Neuronal stem cell (in vitro differentiated cells): Measurements from ENCODE around the gene BGN.

Experiments used
- DNase-seq: peaks from one replicate; pipeline ENCODE4 v3.0.0-alpha.2; 2013; ENCODE audit warnings: low spot score
- H2AFZ ChIP-seq: one replicate; pipeline ENCODE4 v1.6.1; 2013; ENCODE audit warnings: mild to moderate bottlenecking, low read length, inconsistent platforms
- H2AK5ac ChIP-seq: 2 replicates; pipeline ENCODE4 v1.6.1; 2013; ENCODE audit warnings: low read depth, mild to moderate bottlenecking, inconsistent platforms, low read length, moderate library complexity, mixed read lengths
- H2BK120ac ChIP-seq: 2 replicates; pipeline ENCODE4 v1.6.1; 2013; ENCODE audit warnings: low read depth, mild to moderate bottlenecking, inconsistent platforms, low read length, moderate library complexity, mixed read lengths
- H2BK12ac ChIP-seq: one replicate; pipeline ENCODE4 v1.6.1; 2013; ENCODE audit warnings: low read length, inconsistent platforms
- H2BK15ac ChIP-seq: 2 replicates; pipeline ENCODE4 v1.6.1; 2013; ENCODE audit warnings: mild to moderate bottlenecking, low read length, inconsistent platforms, mixed read lengths
- H2BK5ac ChIP-seq: one replicate; pipeline ENCODE4 v1.6.1; 2013; ENCODE audit warnings: inconsistent platforms, mild to moderate bottlenecking, low read length, moderate library complexity
- H3K14ac ChIP-seq: one replicate; pipeline ENCODE4 v1.6.1; 2013; ENCODE audit warnings: low read length, inconsistent platforms
- H3K18ac ChIP-seq: 2 replicates; pipeline ENCODE4 v1.6.1; 2013; ENCODE audit warnings: low read length, inconsistent platforms
- H3K23ac ChIP-seq: 2 replicates; pipeline ENCODE4 v1.6.1; 2013; ENCODE audit warnings: low read depth, mild to moderate bottlenecking, mixed read lengths, low read length, inconsistent platforms; ENCODE audit not compliant: poor library complexity
- H3K27ac ChIP-seq: replicated peaks from 3 replicates; pipeline ENCODE4 v1.5.1; 2013; ENCODE audit warnings: low read length, inconsistent platforms
- H3K27me3 ChIP-seq, 3 experiments: 2 replicates each; pipeline ENCODE4 v1.6.1; 2013; ENCODE audit warnings: low read length in 3 of 3, mild to moderate bottlenecking in 2 of 3, inconsistent platforms in 1 of 3, low read depth in 1 of 3, mixed read lengths in 1 of 3, moderate library complexity in 1 of 3; ENCODE audit not compliant: control insufficient read depth in 3 of 3, insufficient read depth in 3 of 3
- H3K36me3 ChIP-seq, 2 donors: replicated peaks in 1 of 2; 2 replicates each; pipeline ENCODE4 v1.6.1; 2013; ENCODE audit warnings: low read length in 2 of 2; ENCODE audit not compliant: control insufficient read depth in 2 of 2, insufficient read depth in 2 of 2
- H3K4ac ChIP-seq: 2 replicates; pipeline ENCODE4 v1.6.1; 2013; ENCODE audit warnings: inconsistent platforms, mild to moderate bottlenecking, low read length, moderate library complexity
- H3K4me1 ChIP-seq, 2 donors: 1 replicate in 1 of 2; 2 replicates in 1 of 2; pipeline ENCODE4 v1.6.1; 2013; ENCODE audit warnings: low read length in 2 of 2, low read depth in 1 of 2; ENCODE audit not compliant: control insufficient read depth in 2 of 2, insufficient read depth in 1 of 2
- H3K4me2 ChIP-seq: one replicate; pipeline ENCODE4 v1.6.1; 2013; ENCODE audit warnings: mild to moderate bottlenecking, low read length, inconsistent platforms; ENCODE audit not compliant: insufficient read depth, poor library complexity, severe bottlenecking
- H3K4me3 ChIP-seq, 2 donors: 2 replicates each; pipeline ENCODE4 v1.5.1; 2013; ENCODE audit warnings: low read length in 2 of 2, mild to moderate bottlenecking in 2 of 2, inconsistent platforms in 1 of 2, moderate library complexity in 1 of 2
- H3K79me1 ChIP-seq: one replicate; pipeline ENCODE4 v1.6.1; 2013; ENCODE audit warnings: low read depth, mild to moderate bottlenecking, inconsistent platforms, low read length, moderate library complexity
- H3K9ac ChIP-seq: one replicate; pipeline ENCODE4 v1.6.1; 2013; ENCODE audit warnings: mild to moderate bottlenecking, low read depth, low read length, inconsistent platforms; ENCODE audit not compliant: poor library complexity
- H3K9me3 ChIP-seq, 2 donors: replicated peaks in 1 of 2; 2 replicates each; pipeline versions ENCODE3 to v1.6.1; 2013; ENCODE audit warnings: low read length in 2 of 2, mild to moderate bottlenecking in 2 of 2, inconsistent platforms in 1 of 2, low read depth in 1 of 2, mixed read lengths in 1 of 2, moderate library complexity in 1 of 2; ENCODE audit not compliant: control insufficient read depth in 2 of 2, insufficient read depth in 1 of 2
- H4K8ac ChIP-seq: one replicate; pipeline ENCODE4 v1.6.1; 2013; ENCODE audit warnings: low read depth, mild to moderate bottlenecking, inconsistent platforms, low read length, moderate library complexity
- H4K91ac ChIP-seq: one replicate; pipeline ENCODE4 v1.6.1; 2013; ENCODE audit warnings: low read length, low read depth, mild to moderate bottlenecking, inconsistent platforms; ENCODE audit not compliant: poor library complexity
- WGBS, 2 donors: extraction: QIAGEN DNeasy Blood & Tissue Kit; methylation state at CpG; one replicate each; pipeline ENCODE4 v1.1.7; 2013; ENCODE audit warnings: missing lambda C conversion rate in 2 of 2, mixed read lengths in 1 of 2; ENCODE audit not compliant: insufficient read length in 2 of 2, insufficient replicate concordance in 1 of 2; ENCODE audit errors: extremely low coverage in 2 of 2; 5-methylcytosine and 5-hydroxymethylcytosine counted together

Gene BGN

DNA sequence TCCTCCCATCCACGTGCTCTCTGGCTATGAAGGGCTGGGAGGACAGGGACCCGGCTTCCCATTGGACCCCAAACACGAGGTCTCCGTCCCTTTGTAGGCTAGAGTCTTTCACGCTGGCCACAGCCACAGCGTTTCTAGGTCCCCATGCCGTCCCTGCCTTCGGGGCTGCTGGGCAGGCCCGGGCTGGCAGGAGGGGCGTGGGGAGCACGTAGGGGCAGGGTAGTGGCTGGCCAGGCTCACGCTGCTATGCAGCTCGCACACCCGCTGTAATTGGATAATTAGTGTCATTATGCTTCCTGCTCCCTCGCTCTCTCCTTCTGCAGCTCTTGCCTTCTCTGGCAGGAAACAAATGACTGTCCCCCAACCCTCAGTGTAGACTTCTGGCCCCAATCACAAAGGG, 32.4 kb downstream of the BGN start:
- Histone ChIP-seq H3K18ac (no peak overlapping the region), H2AFZ (no peak overlapping the region), H3K9me3 (no peaks in the 10 kb centered on the region), H3K27me3 (peaks cover 0 to 68% (median 0%) of the 10 kb centered on the region in 3 experiments), H2BK15ac (no peak overlapping the region), H4K91ac (no peak overlapping the region), H3K14ac (no peak overlapping the region), H3K9ac (no peak overlapping the region), H3K4ac (no peak overlapping the region), H3K4me3 (no peak overlapping the region), H3K27ac (no peak overlapping the region), H3K36me3 (no peaks in the 10 kb centered on the region), H4K8ac (no peak overlapping the region), H2BK120ac (no peak overlapping the region), H3K23ac (no peak overlapping the region), H2AK5ac (no peak overlapping the region), H3K4me2 (no peak overlapping the region), H3K79me1 (no peaks in the 10 kb centered on the region), H2BK5ac (no peak overlapping the region), H3K4me1 (peaks cover 2 to 5% of the 10 kb centered on the region in 2 donors), H2BK12ac (no peak overlapping the region)
- WGBS, 2 donors, result no CpG with 5 or more reads among the region's 15 CpGs
- DNase-seq, result no peak

DNA sequence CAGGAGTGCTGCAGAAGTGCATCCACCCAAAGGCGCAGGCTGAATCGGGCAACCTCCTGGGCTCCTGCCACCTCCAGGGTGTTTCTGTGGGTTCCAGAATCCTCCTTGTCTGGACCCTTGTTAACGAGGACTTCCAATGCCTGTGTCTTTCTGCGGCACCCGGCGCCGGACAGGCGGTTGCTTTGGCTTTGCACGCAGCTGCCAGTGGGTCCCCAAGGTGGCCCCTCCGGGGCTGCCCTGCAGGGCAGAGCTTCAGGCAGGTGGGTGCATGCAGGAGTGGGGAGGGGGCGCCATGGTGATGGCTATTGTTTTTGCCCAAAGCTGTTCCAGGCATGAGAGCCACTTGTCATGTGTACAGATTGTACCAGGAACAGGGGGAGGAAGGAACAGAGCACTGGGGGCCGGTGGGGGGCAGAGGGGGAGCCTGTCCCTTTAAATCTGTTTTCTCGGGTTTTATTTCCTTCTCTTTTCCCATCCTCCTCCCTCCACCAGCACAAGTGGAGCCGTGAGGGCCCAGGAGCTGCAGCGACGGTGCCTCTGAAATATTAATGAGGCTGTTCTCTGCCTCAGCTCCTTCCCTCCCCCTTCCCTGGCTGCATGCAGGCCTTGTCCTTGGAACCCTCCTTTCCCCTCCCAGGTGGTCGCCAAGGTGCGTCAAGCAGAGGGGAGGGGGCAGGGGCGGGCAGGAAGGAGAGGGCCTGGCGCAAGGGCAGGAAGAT, 35.8 kb downstream of the BGN start:
- H3K18ac ChIP-seq, result no peak overlapping the region
- no CpG with 5 or more reads among the region's 20 CpGs for WGBS, 2 donors
- H4K8ac ChIP-seq, result no peak overlapping the region
- no peak overlapping the region for H2BK12ac ChIP-seq
- H2BK15ac ChIP-seq, result no peak overlapping the region
- H4K91ac ChIP-seq, result no peak overlapping the region
- H3K4me2 ChIP-seq, result no peak overlapping the region
- H2BK5ac ChIP-seq, result no peak overlapping the region
- no peak overlapping the region for H3K4ac ChIP-seq
- H3K27me3 ChIP-seq, result peaks cover 0 to 53% (median 0%) of the 10 kb centered on the region in 3 experiments
- H3K36me3 ChIP-seq, result no peaks in the 10 kb centered on the region
- no peak overlapping the region for H2AK5ac ChIP-seq
- H3K27ac ChIP-seq, result no peak overlapping the region
- H3K9ac ChIP-seq, result no peak overlapping the region
- H2BK120ac ChIP-seq, result no peak overlapping the region
- no peaks in the 10 kb centered on the region for H3K9me3 ChIP-seq
- peak overlapping the region; percentile 65 for H2AFZ ChIP-seq
- H3K14ac ChIP-seq, result no peak overlapping the region
- no peak overlapping the region for H3K23ac ChIP-seq
- H3K79me1 ChIP-seq, result no peaks in the 10 kb centered on the region
- no peak for DNase-seq
- peaks cover 2 to 5% of the 10 kb centered on the region in 2 donors for H3K4me1 ChIP-seq
- no peak overlapping the region for H3K4me3 ChIP-seq

DNA sequence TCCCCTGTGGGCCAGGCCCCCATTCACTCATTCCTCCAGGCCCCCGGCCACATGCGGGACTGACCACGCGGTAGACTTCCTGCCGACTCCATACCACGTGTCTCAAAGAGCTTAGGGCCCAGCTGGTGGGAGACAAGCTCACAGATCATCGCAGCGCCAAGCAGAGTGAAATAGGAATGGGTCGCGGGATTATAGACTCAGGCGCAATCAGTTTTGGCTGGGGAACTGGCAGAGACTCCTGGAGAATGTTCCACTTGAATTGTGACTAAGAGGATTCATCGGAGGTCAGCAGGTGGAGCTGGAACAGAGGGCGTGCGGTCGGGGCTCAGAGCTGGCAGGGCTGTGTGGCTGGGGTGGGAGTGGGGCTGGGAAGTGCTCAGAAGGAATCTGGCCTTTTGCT, 38.3 kb downstream of the BGN start:
- Histone ChIP-seq H2AFZ (no peak overlapping the region), H2BK5ac (no peak overlapping the region), H3K4me2 (no peak overlapping the region), H2BK120ac (no peak overlapping the region), H3K14ac (no peak overlapping the region), H3K27ac (no peak overlapping the region), H3K4me3 (no peak overlapping the region), H3K23ac (no peak overlapping the region), H3K27me3 (peaks cover 0 to 56% (median 0%) of the 10 kb centered on the region in 3 experiments), H3K9ac (no peak overlapping the region), H3K79me1 (no peaks in the 10 kb centered on the region), H2AK5ac (no peak overlapping the region), H3K4me1 (peaks cover 0 to 2% of the 10 kb centered on the region in 2 donors), H4K8ac (no peak overlapping the region), H2BK15ac (no peak overlapping the region), H3K36me3 (no peaks in the 10 kb centered on the region), H2BK12ac (no peak overlapping the region), H3K9me3 (no peaks in the 10 kb centered on the region), H3K18ac (no peak overlapping the region), H4K91ac (no peak overlapping the region), H3K4ac (no peak overlapping the region)
- WGBS, 2 donors, result no CpG with 5 or more reads among the region's 15 CpGs
- no peak for DNase-seq

DNA sequence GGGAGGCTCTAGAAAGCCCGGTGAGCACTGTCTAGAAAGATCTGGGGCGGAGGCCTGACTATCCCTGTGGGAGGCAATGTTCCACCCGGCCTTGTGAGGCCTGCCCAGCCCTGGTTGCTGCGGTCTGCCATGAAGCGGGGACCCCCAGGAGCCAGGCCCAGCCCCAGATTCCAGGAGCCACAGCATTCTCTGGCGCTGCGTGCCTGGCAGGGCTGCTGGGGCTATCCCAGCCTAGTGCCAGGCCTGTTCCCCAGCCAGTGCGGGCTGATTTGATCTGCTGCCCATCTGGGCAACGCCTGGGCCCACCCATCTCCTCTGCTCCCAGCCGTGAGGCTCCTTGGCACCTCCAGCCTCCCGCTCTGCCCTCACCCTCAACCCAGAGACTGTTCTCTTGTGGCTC, 42.3 kb downstream of the BGN start:
- Histone ChIP-seq H2BK15ac (no peak overlapping the region), H3K14ac (no peak overlapping the region), H3K18ac (no peak overlapping the region), H3K23ac (no peak overlapping the region), H3K4ac (no peak overlapping the region), H3K4me3 (no peak overlapping the region), H3K4me1 (no peaks in the 10 kb centered on the region), H2BK5ac (no peak overlapping the region), H3K79me1 (no peaks in the 10 kb centered on the region), H3K27me3 (peaks cover 0 to 59% (median 0%) of the 10 kb centered on the region in 3 experiments), H2AK5ac (no peak overlapping the region), H3K4me2 (no peak overlapping the region), H4K91ac (no peak overlapping the region), H2AFZ (no peak overlapping the region), H3K36me3 (no peaks in the 10 kb centered on the region), H2BK12ac (no peak overlapping the region), H3K9me3 (no peaks in the 10 kb centered on the region), H3K9ac (no peak overlapping the region), H2BK120ac (no peak overlapping the region), H4K8ac (no peak overlapping the region), H3K27ac (no peak overlapping the region)
- no peak for DNase-seq
- WGBS, 2 donors, result no CpG with 5 or more reads among the region's 11 CpGs
